Osteoblast (primary cell): ENCODE data around the gene PON2. TPM values are rescaled to one million over a fixed set of nuclear protein-coding genes. Genes with fewer than 3 reads are reported as not detected.

Experiments used
- DNase-seq: peaks from one replicate; pipeline ENCODE4 v3.0.0; 2011; ENCODE audit warnings: low spot score, mixed read lengths; ENCODE audit not compliant: insufficient read length; ENCODE audit errors: missing footprints
- H2AFZ ChIP-seq: 2 replicates; pipeline ENCODE4 v1.6.0; 2011; ENCODE audit warnings: mild to moderate bottlenecking, low read length
- H3K27ac ChIP-seq: 2 replicates; pipeline ENCODE4 v1.5.1; 2011; ENCODE audit warnings: mild to moderate bottlenecking, low read depth, low read length, moderate library complexity
- H3K27me3 ChIP-seq: 2 replicates; pipeline ENCODE4 v1.6.0; 2012; ENCODE audit warnings: mild to moderate bottlenecking, control low read depth, inconsistent platforms, low read length, moderate library complexity; ENCODE audit not compliant: insufficient read depth
- H3K36me3 ChIP-seq: 2 replicates; pipeline ENCODE4 v1.5.1; 2011; ENCODE audit warnings: mild to moderate bottlenecking, low read length, control low read depth, moderate library complexity; ENCODE audit not compliant: insufficient read depth
- H3K4me1 ChIP-seq: 2 replicates; pipeline ENCODE4 v1.5.1; 2011; ENCODE audit warnings: mild to moderate bottlenecking, low read length, control low read depth, moderate library complexity; ENCODE audit not compliant: insufficient read depth
- H3K4me2 ChIP-seq: 2 replicates; pipeline ENCODE4 v1.6.0; 2011; ENCODE audit warnings: mild to moderate bottlenecking, low read length; ENCODE audit not compliant: insufficient read depth
- H3K4me3 ChIP-seq: fragments of 200-600 bp; sonication (generic); 3 replicates; pipeline ENCODE4 v1.5.1; 2012; ENCODE audit warnings: mild to moderate bottlenecking, low read length, inconsistent platforms; ENCODE audit not compliant: insufficient read depth
- H3K79me2 ChIP-seq: 2 replicates; pipeline ENCODE4 v1.6.0; 2012; ENCODE audit warnings: mild to moderate bottlenecking, low read length, control low read depth, inconsistent platforms; ENCODE audit not compliant: insufficient read depth
- H3K9me3 ChIP-seq: 2 replicates; pipeline ENCODE4 v1.5.1; 2011; ENCODE audit warnings: low read depth, low read length, control low read depth
- H4K20me1 ChIP-seq: 2 replicates; pipeline ENCODE4 v1.6.0; 2012; ENCODE audit warnings: mild to moderate bottlenecking, low read length, control low read depth; ENCODE audit not compliant: insufficient read depth
- CTCF ChIP-seq: IDR thresholded peaks from 2 replicates; pipeline ENCODE4 v1.5.1; 2011; ENCODE audit warnings: mild to moderate bottlenecking, low read depth, low read length, moderate library complexity; ENCODE audit errors: extremely low read depth
- total RNA-seq: library from RNA; depleted of rRNA; stranded (reverse); fragments of >200 nt; gene quantifications from 2 replicates; pipeline ENCODE4 v1.2.3, GENCODE V29; 2012

The PON2 gene
- total RNA-seq, 1 donor: 77.8 TPM

- Histone ChIP-seq H3K36me3 (peaks cover 11% of the 10 kb centered on the region), H2AFZ (no peak overlapping the region), H3K79me2 (no peaks in the 10 kb centered on the region), H3K4me1 (no peaks in the 10 kb centered on the region), H3K27ac (no peak overlapping the region), H3K4me2 (no peak overlapping the region), H3K9me3 (no peaks in the 10 kb centered on the region), H3K27me3 (no peaks in the 10 kb centered on the region), H4K20me1 (no peaks in the 10 kb centered on the region), H3K4me3 (no peak overlapping the region)
- DNase-seq: no peak
- no peak for TF ChIP-seq CTCF
Measured at GRCh38 chr7:95405208-95405607, 29.6 kb downstream of the PON2 start.

GRCh38 chr7:95404316-95404865 is 30.4 kb downstream of the PON2 start:
- Histone ChIP-seq H3K9me3 (no peaks in the 10 kb centered on the region), H3K36me3 (peaks cover 6% of the 10 kb centered on the region), H4K20me1 (no peaks in the 10 kb centered on the region), H3K4me3 (no peak overlapping the region), H3K4me1 (no peaks in the 10 kb centered on the region), H2AFZ (no peak overlapping the region), H3K4me2 (no peak overlapping the region), H3K79me2 (no peaks in the 10 kb centered on the region), H3K27me3 (no peaks in the 10 kb centered on the region), H3K27ac (no peak overlapping the region)
- DNase-seq: no peak
- TF ChIP-seq CTCF: no peak

- Histone ChIP-seq H3K4me1 (no peaks in the 10 kb centered on the region), H3K27ac (no peak overlapping the region), H3K4me3 (no peak overlapping the region), H4K20me1 (no peaks in the 10 kb centered on the region), H3K9me3 (no peaks in the 10 kb centered on the region), H3K79me2 (no peaks in the 10 kb centered on the region), H3K27me3 (peaks cover 17% of the 10 kb centered on the region), H3K4me2 (no peak overlapping the region), H3K36me3 (no peaks in the 10 kb centered on the region), H2AFZ (no peak overlapping the region)
- no peak for DNase-seq
- no peak for TF ChIP-seq CTCF
Measured at GRCh38 chr7:95398155-95398940, 36.5 kb downstream of the PON2 start.

- Histone ChIP-seq H3K27ac (no peak overlapping the region), H3K27me3 (peaks cover 17% of the 10 kb centered on the region), H3K79me2 (no peaks in the 10 kb centered on the region), H4K20me1 (no peaks in the 10 kb centered on the region), H3K9me3 (no peaks in the 10 kb centered on the region), H3K4me1 (no peaks in the 10 kb centered on the region), H3K36me3 (no peaks in the 10 kb centered on the region), H3K4me3 (no peak overlapping the region), H2AFZ (no peak overlapping the region), H3K4me2 (no peak overlapping the region)
- no peak for TF ChIP-seq CTCF
- no peak for DNase-seq
Measured at GRCh38 chr7:95397381-95397780, 37.4 kb downstream of the PON2 start.
